Brain microvascular endothelial cell (primary cell): ENCODE results near the gene ELF5.

Experiments used
- DNase-seq: peaks from one replicate; pipeline ENCODE4 v3.0.0-alpha.2; 2020
- H3K27ac ChIP-seq: fragments of 250-450 bp; sonication (Bioruptor Pico); 2 replicates; pipeline ENCODE4 v1.5.1; 2020; ENCODE audit warnings: mild to moderate bottlenecking, moderate library complexity
- H3K27me3 ChIP-seq: fragments of 250-450 bp; sonication (Bioruptor Pico); replicated peaks from 2 replicates; pipeline ENCODE4 v1.5.1; 2020; ENCODE audit warnings: mild to moderate bottlenecking
- H3K36me3 ChIP-seq: fragments of 250-450 bp; sonication (Bioruptor Pico); replicated peaks from 2 replicates; pipeline ENCODE4 v1.5.1; 2020; ENCODE audit warnings: mild to moderate bottlenecking
- H3K4me3 ChIP-seq: 2 replicates; pipeline ENCODE4 v1.5.1; 2011; ENCODE audit warnings: low read depth, mild to moderate bottlenecking, control low read depth, low read length, moderate library complexity
- CTCF ChIP-seq: IDR thresholded peaks from 2 replicates; pipeline ENCODE4 v1.5.1; 2011; ENCODE audit warnings: low read depth, mild to moderate bottlenecking, moderate library complexity, low read length, control low read depth, inconsistent platforms; ENCODE audit errors: missing control alignments
- in situ Hi-C: cut with HindIII; loops from 2 replicates; pipeline ENCODE4 v1.10.0; 2017; ENCODE audit warnings: low sequenced_read_pairs, low pct_ligation_motif_present

ELF5 gene

GRCh38 chr11:34466802-34467488 is 46.6 kb downstream of the ELF5 start:
- H3K4me3 ChIP-seq: no peak overlapping the region
- in situ Hi-C loops: no loop called here
- no peaks in the 10 kb centered on the region for H3K27me3 ChIP-seq
- no peak overlapping the region for H3K27ac ChIP-seq
- DNase-seq: no peak
- H3K36me3 ChIP-seq: peaks cover 22% of the 10 kb centered on the region
- TF ChIP-seq CTCF: no peak

DNA sequence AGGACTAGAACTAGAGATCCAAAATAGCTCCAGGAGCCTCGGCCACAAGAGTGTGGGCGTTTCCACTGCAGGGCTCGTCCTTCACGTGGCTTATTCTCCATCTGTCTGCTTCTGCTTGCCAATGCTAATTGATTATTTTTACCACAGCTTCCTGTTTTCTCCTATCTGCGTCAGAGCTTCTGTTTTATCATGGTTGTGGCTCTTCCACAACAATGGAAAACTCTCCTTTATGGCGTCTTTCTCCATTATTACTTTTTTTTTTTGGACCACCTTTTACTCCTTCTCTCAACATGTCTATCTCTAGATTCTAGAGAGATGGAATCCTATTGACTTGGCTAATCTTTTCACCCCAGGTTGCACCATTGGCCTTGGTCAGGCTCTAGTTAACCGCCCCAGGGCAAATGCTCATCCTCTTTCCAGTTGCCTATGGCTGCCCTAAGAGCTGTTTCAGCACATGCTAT is 49.0 kb downstream of the ELF5 start:
- Histone ChIP-seq H3K36me3 (peaks cover 16% of the 10 kb centered on the region), H3K27ac (no peak overlapping the region)

GRCh38 chr11:34461215-34461614 is 52.4 kb downstream of the ELF5 start:
- Histone ChIP-seq H3K27me3 (no peaks in the 10 kb centered on the region), H3K36me3 (peaks cover 14% of the 10 kb centered on the region), H3K27ac (no peak overlapping the region), H3K4me3 (no peak overlapping the region)
- in situ Hi-C loops: no loop called here
- DNase-seq: no peak
- no peak for TF ChIP-seq CTCF

More for the DNA sequence above, 49.0 kb downstream of the ELF5 start:
- Histone ChIP-seq H3K27me3 (no peaks in the 10 kb centered on the region), H3K4me3 (no peak overlapping the region)
- in situ Hi-C loops: no loop called here
- no peak for DNase-seq
- TF ChIP-seq CTCF: no peak

- H3K36me3 ChIP-seq: peaks cover 11% of the 10 kb centered on the region
- TF ChIP-seq CTCF: no peak
- in situ Hi-C loops: no loop called here
These were observed 53.3 kb downstream of the ELF5 start for GRCh38 chr11:34460278-34460677.

DNA sequence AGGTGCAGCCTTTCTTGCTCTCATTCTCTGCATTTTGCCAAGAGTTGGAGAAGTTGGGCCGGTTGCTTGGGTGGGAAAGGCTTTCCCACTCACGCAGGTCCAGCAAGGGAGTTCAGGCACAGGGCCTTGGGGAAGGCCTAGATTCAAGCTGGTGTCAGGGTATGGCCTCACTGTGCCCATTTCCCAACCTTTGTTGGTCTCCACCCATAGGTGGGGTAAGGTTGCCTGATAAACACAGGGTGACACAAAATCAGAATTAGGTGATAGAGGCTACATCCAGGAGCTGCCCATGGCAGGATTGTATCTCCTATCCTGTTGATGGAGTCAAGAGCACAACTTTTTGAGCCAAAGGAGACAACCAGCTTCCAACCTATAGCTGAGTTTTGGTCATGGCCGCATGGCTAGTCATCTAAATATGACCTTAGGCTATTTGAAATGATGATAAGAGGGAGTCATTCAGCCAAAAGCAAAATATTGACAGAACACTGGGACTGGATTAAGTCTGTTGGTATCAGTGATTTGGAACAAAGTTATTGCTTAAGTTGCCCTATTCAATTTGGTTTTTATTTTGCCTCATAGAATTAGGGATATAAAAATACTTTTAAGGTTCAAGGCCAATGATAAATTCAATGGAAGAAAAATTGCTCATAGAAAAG is 54.0 kb downstream of the ELF5 start:
- DNase-seq: no peak
- no peak overlapping the region for H3K27ac ChIP-seq
- H3K36me3 ChIP-seq: peaks cover 12% of the 10 kb centered on the region
- no peak for TF ChIP-seq CTCF
- in situ Hi-C loops: no loop called here
- H3K27me3 ChIP-seq: no peaks in the 10 kb centered on the region
- H3K4me3 ChIP-seq: no peak overlapping the region

More at GRCh38 chr11:34460278-34460677, 53.3 kb downstream of the ELF5 start:
- no peaks in the 10 kb centered on the region for H3K27me3 ChIP-seq
- H3K4me3 ChIP-seq: no peak overlapping the region
- no peak overlapping the region for H3K27ac ChIP-seq
- DNase-seq: no peak
